HUDEP-2 (cell line): Measurements from ENCODE around the gene RHPN2.
"Not testable (repeated sequence)": the region's sequence is repeated elsewhere in the genome, so short reads cannot be mapped to it uniquely, and the experiment has no call there.

ENCODE experiments used
- DNase-seq, 76 experiments: peaks; one replicate each; lab custom pipeline; 2025; ENCODE audit not compliant: unreplicated experiment in 76 of 76; lab: John Stamatoyannopoulos, UW

The RHPN2 gene

DNA sequence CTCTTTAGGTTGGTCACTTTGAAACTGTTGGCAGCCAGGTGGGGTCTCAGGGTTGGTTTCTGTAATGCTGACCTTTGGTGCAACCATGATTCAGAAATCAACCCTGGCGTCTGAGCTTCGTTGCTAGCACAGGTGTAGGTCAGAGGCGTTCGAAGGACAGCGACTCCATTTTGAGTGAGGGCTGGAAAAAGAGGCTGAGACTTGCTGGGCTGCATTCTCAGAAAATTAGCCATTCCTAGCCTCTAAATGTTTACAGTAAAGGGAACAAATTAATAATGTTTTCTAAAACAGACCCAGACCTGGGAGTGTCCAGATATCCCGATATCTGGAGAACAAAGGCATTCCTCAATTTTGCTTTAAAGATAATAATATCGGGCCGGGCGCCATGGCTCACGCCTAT, 29.2 kb downstream of the RHPN2 start:
- no peak for DNase-seq

DNA sequence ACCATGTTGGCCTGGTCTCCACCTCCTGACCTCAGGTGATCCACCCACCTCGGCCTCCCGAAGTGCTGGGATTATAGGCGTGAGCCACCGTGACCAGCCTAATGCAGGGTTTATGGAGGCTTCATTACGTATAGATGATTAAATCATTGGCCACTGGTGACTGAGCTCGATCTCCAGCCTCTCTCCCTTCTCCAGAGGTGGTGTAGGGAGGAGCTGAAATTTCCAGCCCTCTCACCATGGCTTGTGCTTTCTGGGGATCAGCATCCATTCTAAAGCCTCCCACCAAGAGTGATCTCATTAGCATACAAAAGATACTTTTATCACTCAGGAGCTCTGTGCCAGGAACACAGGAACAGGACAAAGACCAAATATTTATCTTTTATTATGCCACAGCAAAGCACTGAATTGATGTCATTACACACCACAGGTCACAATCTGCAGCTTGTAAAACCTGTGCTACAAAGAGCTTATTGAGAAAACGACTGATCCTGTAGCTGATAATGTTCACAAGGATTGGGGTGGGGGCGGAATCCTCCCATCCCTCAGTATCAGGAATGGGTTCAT, 32.4 kb downstream of the RHPN2 start:
- DNase-seq: no peak

DNA sequence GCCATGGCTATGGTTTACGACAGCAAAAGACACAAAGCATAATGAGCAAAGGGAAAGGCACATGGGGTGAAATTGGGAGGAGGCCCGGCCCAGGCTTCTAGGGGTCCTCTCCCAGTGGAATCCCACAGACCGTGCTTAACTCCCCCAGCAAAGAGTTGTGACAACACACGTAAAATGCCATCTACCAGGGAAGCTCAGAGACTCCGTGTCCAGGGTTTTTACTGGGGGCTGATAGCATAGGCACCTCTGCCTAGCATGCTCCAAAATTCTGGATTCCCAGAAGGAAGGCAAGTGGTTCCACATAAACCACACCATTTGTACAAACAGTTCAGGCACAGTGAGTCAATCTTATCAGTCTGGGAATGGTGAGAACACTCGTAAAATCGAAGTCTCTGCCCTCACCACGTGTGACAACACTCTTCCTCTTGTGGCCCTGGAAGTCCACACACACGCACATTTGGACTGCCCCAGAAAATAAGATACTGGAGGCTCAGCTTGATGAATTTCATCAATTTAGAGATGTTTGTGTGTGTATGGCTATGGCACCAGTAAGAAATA, 34.9 kb downstream of the RHPN2 start:
- no peak for DNase-seq

DNA sequence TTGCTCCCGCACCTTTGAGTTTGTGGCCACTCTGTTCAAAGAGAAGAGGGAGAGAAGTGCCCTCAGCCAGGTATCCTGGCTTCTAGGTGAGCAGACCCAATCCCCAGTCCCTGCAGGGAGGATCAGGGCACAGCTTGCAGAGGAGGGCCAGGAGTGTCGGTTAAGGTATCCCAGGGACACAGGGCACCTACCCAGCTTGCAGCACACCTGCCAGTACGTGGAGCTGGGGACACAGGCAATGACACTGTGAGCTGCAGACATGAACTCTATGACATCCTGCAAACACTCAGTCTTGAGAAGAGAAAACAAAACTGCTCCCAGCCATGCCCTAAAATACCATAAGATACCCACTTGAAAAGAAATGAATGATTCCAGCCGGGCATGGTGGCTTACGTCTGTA, 38.1 kb downstream of the RHPN2 start:
- DNase-seq: not testable (repeated sequence)

DNA sequence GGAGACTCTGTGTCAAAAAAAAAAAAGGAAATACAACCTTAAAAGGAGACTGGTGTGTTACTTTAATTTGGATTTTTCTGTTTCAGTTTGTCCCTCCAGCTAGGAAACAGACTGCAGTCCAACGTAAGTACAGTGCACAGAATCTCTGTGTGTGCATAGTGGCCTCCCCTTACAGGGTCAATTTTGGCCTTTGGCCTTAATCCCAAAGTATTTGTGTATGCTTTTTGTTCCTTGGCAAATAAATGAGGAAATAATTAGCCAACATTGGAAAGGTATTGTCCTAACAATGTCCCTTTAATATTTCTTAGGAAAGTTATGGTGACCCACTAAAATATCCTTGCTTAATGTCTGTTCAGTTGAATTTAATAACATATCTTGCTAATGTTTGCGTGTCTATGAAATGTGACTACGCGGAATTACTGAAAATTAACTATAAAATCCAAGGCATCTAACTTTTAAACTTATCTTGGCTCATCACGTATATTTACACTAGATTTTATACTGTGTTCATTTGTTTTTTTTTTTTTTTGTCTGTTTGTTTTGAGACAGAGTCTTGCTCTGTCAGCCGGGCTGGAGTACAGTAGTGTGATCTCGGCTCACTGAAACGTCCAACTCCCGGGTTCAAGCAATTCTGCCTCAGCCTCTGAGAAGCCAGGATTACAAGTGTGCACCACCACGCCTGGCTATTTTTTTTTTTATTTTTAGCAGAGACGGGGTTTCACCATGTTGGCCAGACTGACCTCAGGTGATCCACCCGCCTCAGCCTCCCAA, 39.0 kb downstream of the RHPN2 start:
- DNase-seq: not testable (repeated sequence)

DNA sequence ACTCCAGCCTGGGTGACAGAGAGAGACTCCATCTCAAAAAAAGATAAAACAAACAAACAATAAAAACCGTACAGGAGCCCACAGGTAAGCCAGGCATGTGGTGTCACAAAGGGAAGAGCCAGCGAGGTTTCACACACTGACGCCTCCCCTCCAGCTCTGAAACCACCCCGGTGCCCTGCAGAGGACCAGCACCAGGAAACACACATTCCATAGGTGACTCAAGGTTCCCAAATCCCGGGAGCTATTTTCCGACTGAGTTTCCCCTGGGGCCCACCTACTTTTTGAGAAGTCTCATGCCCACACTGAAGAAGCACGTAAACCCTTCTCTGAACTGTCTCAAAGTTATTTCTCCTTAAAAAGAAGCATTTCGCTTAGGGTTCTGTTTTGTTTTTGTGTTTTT, 40.3 kb downstream of the RHPN2 start:
- DNase-seq: no peak

DNA sequence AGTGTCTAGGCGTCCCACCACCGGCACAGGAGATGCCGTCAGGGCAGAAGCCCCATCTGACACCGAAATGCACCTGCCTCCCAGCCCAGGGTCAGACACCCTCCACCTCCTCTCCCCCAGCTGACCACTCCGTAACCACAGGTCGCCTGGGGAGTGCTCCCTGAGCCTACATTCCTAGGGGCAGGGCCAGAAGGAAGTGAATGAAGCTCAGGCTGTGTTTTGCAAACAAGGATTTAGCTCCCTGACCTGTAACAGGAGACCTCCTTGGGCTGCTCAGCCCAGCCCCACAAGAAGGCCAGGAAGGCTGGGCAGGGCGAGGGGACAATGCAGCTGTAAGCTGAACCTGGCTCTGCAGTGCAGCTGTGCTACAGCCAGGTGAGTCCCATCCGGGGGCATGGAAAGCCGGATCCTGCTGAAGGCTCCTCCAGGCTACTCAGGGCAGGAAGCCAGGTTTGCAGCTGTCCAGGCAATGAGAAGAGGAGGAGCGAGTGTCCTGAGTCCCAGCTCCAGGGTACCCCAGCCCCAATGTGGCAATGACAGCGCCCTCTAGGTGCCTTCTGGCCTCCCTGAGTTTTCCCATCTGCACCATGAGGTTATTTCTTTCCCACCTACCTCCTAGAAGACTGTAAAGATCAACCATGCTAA, 42.1 kb downstream of the RHPN2 start:
- no peak for DNase-seq

DNA sequence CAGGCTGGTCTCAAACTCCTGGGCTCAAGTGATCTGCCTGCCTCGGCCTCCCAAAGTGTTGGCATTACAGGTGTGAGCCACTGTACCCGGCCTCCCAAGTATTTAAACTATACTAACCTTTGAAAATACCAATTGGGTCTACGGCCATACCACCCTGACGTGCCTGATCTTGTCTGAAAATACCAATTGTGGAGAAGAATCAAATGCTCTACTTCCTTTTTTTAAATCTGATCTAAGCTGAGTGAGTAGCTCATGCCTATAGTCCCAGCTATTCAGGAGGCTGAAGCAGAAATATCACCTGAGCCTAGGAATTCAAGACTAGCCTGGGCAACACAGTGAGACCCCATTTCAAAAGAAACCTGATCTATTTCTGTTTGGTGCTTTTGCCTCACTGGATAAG, 53.8 kb downstream of the RHPN2 start:
- DNase-seq: not testable (repeated sequence)

DNA sequence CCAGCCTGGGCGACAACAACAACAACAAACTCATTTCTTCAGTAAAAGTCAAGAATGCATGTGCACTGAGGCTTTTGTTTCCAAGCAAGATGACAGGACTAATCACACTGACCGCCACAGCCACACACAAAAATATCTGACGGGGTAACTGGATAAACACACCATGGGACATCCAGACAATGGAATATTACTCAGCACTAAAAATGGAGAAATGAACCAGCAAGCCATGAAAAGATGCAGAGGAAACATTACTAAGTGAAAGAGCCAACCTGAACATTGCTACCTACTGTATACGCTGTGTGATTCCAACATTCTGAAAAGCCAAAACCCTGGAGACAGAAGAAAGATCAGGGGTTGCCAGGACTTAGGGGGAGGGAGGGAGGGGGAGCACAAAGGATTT, 56.0 kb downstream of the RHPN2 start:
- no peak for DNase-seq

DNA sequence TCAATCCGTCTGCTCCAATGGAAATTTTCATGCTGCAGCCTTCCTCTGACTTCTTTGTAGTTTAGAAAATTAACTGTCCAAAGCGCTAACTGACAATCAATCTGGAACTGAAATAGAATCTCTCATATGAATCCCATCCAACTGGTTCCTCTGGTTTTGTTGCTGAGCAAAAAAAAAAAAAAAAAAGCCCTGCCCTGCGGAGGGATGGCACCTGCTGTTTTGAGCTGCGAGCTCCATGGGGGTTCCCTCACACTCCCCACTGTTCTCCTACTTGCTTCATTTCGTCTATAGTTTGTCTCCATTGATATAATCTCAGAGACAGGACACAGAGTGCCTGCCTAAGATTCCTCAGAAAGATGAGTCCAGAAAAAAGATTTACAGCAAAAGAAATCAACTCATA, 59.2 kb downstream of the RHPN2 start:
- DNase-seq: no peak

DNA sequence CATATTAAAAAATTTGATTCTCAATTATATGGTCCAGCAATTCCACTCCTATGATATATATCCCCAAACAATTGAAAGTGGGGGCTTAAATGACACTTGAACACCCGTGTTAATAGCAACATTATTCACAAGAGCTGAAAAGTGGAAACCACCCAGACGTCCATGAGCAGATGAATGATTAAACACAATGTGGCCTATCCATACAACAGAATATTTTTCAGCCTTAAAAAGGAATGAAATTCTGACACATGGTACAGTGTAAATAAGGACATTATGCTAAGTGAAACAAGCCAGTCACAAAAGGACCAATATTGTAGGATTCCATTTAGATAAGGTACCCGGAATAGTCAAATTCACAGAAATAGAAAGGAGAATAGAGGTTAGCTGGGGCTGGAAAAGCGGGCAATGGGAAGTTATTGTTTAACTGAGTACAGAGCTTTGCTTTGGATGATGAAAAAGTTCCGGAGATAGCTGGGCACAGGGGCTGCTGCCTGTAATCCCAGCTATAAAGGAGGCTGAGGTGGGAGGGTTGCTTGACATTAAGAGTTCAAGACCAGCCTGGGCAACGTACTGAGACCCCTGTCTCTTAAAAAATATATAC, 61.2 kb downstream of the RHPN2 start:
- DNase-seq: not testable (repeated sequence)

DNA sequence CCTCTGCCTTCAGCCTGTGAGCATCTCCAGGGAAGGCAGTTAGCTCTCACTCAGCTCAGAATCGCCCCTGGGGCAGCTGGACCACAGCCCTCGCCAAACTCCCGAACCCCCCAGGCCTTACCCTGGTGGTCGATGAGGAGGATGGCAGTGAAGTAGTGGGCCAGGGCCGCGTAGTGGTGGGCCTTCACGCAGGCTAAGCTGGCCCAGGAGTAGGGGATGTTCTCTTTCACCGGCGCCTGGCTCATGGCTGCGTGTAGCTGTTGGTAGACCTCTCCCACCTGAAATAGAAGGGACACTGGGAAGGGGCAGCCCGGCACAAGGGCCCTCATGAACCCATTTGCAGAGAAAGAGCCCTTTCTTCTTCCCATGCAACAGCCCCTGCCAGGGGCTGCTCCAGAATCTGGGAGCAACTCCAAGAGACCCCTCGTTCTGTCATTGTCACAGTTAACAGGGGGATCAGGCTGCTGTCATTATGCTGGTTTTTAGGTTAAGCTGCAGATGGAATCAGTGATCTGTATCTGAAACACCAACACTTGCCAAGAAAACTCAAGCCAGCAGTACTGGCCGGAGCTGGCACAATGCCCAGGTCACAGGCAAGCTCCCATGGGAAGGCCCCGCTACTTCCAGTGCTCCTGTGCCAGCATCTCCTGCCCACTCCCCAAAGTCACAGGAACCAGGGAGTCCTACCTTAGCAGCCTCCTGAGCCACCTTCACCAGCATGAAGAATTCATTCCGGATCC, 62.4 kb downstream of the RHPN2 start:
- DNase-seq: not testable (repeated sequence)

DNA sequence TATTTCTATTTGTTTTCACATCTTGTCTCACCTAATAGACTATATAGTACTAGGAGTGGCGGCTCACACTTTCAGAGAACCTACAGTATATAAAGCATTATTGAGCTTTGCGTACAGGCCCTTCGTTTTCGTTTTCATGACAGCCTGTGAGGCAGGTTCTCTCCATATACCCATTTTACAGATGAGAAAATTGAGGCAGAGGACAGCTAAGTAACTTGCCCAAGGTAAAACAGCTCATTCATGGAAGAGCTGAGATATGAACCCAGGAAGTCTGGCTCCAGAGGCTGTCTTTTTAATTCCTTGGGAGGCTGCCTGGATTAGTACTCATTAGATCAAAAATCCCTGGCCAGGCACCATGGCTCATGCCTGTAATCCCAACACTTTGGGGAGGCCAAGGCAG, 63.8 kb downstream of the RHPN2 start:
- DNase-seq: no peak

DNA sequence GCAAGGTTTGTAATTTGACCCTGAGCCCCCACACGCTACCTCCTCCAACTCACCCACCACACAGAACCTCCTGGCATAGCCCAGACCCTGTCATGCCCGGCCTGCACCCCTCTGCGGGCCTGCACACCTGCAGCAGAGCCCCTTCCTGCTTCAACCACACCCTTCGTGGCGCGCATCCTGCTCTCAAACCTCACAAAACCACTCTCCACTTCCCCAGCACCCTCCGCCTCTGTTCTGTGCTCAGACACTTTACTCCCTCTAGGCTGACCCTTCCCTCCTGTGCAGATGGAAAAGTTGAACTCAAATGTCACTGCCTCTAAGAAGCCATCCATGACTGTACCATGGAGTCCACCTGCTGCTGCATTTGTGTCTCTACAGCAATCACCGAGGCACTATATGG, 64.2 kb downstream of the RHPN2 start:
- no peak for DNase-seq

DNA sequence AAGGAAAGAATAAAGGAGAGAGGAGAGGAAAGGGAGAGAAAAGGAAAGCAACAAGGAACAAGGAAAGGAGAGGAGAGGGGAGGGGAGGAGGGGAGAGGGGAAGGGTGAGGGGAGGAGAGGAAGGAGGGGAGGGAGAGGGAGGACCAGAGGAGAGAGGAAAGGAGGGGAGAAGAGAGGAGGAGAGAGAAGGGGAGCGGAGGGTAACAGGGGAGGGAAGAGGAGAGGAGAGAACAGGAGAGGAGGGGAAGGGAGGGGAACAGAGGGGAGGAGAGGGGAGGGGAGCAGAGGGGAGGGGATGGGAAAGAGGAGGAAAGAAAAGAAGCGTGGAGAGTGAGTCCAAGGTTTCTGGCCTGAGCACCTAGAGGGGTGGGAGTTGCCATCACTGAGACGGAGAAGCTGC, 66.0 kb downstream of the RHPN2 start:
- no peak for DNase-seq

DNA sequence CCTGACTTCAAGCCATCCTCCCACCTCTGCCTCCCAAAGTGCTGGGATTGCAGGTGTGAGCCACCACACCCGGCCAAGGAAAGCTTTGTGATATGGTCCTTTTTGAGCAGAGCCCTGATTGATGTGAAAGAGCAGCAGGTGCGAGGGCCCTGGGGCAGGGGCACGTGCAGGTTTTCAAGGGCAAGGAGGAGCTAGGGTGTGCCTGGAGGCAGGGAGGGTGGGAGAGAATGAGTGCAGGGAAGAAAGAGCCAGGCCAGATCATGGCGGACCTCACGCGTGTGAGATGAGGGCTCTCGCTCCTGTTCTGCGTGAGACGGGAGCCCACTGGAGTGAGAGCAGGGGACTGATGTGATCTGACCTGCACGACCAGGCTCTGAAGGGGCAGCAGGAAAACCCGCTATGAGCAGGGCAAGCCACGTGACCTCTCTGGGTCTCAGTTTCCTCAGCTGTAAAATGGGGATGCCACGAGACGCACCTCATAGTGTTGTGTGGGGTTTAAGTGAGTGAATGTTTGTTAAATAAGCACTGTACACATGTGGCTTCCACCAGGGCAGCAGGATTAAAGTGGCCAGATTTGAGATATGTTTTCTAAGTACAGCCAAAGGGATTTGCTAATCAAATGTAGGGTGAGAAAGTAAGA, 66.9 kb downstream of the RHPN2 start:
- DNase-seq: no peak

DNA sequence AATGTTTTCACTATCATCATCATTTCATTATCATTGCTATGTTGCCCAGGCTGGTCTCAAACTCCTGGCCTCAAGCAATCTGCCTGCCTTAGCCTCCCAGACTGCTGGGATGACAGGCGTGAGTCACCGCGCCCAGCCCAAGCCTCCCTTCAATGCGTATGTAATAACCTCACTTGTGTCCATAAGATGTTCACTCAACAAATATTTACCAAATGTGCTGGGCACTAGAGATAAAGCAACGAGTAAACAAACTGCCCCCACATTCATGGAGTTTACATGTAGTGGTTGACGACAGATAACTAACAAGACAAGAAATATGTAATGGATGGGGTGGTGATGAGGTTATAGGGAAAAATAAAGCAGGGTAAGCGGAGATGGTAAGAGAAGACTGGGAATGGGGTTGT, 67.6 kb downstream of the RHPN2 start:
- DNase-seq: peak in 6 of 76 experiments; percentile 1 to 21 (median 8)

DNA sequence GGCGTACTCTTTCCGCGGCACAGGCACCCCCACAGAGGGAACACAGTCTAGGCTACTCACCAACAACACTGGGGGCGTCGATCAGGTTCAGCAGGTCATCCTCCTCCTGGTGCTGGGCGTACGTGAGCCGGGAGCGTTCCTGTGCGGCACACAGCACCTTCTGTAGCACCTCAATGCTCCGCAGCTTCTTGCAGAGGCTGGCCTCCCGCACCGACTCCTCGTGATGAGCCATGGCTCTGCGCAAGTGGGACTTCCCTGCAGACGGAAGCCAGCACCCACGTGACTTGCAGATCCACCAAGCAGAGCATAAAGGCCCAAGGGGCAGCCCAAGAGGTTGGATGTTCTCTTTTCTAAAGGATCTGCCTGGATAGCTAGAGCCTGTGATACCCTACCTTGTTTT, 68.7 kb downstream of the RHPN2 start:
- not testable (repeated sequence) for DNase-seq

DNA sequence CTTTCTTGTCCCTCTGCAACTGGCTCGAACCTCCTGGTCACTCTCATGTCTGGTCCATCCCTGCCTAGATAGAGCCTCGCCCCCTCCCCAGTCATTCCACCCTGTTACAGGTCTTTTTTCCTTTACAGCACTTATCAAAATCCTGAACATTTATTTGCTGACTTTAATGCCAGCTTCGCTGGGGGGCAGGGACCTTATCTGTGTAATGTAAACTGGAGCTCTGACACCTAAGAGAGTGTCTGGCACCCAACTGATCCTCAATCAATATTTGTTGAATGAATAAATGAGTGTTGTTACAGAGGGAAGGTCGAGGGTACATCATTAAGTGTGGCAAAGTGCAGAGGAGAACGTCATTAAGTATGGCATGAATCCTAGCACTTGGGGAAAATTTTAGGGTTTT, 76.0 kb downstream of the RHPN2 start:
- no peak for DNase-seq

DNA sequence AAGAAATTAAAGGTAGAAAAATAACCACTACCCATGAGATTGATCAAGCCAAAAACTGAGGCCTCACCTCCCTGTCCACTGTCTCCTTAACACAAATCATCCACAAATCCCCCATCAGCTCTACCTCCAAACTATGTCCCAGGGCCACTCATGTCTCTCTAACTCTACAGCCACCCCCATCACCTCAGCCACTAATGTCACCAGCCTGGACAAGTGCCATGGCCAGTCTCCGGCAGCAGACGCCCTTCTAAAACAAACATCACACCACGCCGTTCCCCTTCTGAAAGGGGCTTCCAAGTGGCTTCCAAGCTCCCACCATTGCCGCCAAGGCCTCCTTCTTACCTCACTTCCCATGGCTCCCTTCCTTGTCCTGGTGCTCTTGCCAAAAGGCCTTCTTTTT, 76.4 kb downstream of the RHPN2 start:
- DNase-seq: not testable (repeated sequence)
